Glomerular visceral epithelial cell (primary cell): ENCODE measurements around the gene NACC2.
"Not testable (repeated sequence)": the region's sequence is repeated elsewhere in the genome, so short reads cannot be mapped to it uniquely, and the experiment has no call there.

ENCODE experiments used
- DNase-seq: peaks from one replicate; pipeline ENCODE4 v3.0.0-alpha.2; 2016; ENCODE audit errors: extremely low spot score

NACC2 gene

GRCh38 chr9:136110082-136111061 lies 15.3 kb upstream of the NACC2 start:
- DNase-seq: no peak

GRCh38 chr9:136109351-136110081 lies 14.4 kb upstream of the NACC2 start:
- peak; percentile 96 for DNase-seq

GRCh38 chr9:136108648-136109266 lies 13.7 kb upstream of the NACC2 start:
- DNase-seq: no peak

- peak; percentile 25 for DNase-seq
These were observed 13.0 kb upstream of the NACC2 start for GRCh38 chr9:136107953-136108647.

- DNase-seq: no peak
These were observed 12.3 kb upstream of the NACC2 start for GRCh38 chr9:136107155-136107952.

- DNase-seq: no peak
These were observed 10.5 kb upstream of the NACC2 start for GRCh38 chr9:136105398-136106135.

GRCh38 chr9:136104916-136105315 lies 9.8 kb upstream of the NACC2 start:
- no peak for DNase-seq

- DNase-seq: no peak
These were observed 9.4 kb upstream of the NACC2 start for GRCh38 chr9:136104488-136104800.

GRCh38 chr9:136103651-136104487 lies 8.8 kb upstream of the NACC2 start:
- no peak for DNase-seq

- DNase-seq: not testable (repeated sequence)
These were observed 6.6 kb upstream of the NACC2 start for GRCh38 chr9:136101615-136102074.

- DNase-seq: no peak
These were observed 5.9 kb upstream of the NACC2 start for GRCh38 chr9:136100700-136101614.

GRCh38 chr9:136099542-136099941 lies 4.5 kb upstream of the NACC2 start:
- DNase-seq: no peak

- no peak for DNase-seq
These were observed 3.8 kb upstream of the NACC2 start for GRCh38 chr9:136098844-136099243.

- DNase-seq: no peak
These were observed 3.1 kb upstream of the NACC2 start for GRCh38 chr9:136098210-136098609.

GRCh38 chr9:136096505-136097001 lies 1.5 kb upstream of the NACC2 start:
- no peak for DNase-seq

GRCh38 chr9:136093995-136094881 lies 851 bp downstream of the NACC2 start:
- peak; percentile 74 for DNase-seq
